Measurements from ENCODE around the gene SLC25A44. TPM values are rescaled to one million over a fixed set of nuclear protein-coding genes. Genes with fewer than 3 reads are reported as not detected.

Gene SLC25A44
- total RNA-seq, 1 donor from 2014 or later: 13.5 TPM

- Histone ChIP-seq H3K9me3 (no peaks in the 10 kb centered on the region), H3K36me3 (peaks cover 20 to 24% of the 10 kb centered on the region in 2 donors), H3K4me3 (no peak overlapping the region), H3K27me3 (no peaks in the 10 kb centered on the region), H3K4me1 (no peaks in the 10 kb centered on the region), H3K27ac (no peak overlapping the region)
- intact Hi-C loops (cut with DNase I): no loop called here
- DNase-seq (ENCODE audit: low spot score in 2 of 2): no peak
- TF ChIP-seq, protein P1, sequence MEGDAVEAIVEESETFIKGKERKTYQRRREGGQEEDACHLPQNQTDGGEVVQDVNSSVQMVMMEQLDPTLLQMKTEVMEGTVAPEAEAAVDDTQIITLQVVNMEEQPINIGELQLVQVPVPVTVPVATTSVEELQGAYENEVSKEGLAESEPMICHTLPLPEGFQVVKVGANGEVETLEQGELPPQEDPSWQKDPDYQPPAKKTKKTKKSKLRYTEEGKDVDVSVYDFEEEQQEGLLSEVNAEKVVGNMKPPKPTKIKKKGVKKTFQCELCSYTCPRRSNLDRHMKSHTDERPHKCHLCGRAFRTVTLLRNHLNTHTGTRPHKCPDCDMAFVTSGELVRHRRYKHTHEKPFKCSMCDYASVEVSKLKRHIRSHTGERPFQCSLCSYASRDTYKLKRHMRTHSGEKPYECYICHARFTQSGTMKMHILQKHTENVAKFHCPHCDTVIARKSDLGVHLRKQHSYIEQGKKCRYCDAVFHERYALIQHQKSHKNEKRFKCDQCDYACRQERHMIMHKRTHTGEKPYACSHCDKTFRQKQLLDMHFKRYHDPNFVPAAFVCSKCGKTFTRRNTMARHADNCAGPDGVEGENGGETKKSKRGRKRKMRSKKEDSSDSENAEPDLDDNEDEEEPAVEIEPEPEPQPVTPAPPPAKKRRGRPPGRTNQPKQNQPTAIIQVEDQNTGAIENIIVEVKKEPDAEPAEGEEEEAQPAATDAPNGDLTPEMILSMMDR (IDR thresholded peaks at IDR 0.05): no peak
These were observed 36.0 kb downstream of the SLC25A44 start for GRCh38 chr1:156229809-156230472.

DNA sequence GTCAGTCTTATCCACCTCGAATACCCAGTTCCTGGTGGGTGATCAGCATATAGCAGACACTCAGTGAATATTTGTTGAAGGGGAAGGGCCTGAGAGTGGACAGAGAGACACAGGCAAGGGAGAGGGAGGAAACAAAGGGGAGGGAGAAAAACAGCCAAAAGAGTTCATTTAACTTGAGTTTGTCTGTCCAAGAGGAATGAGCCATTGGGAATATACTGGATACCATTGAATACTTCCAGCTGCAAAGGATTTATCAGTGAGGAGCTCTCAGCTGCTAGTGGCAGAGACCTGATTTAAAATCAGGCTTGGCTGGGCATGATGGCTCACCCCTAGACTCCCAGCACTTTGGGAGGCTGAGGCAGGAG lies 36.6 kb downstream of the SLC25A44 start:
- Histone ChIP-seq H3K36me3 (peaks cover 25 to 27% of the 10 kb centered on the region in 2 donors), H3K9me3 (no peaks in the 10 kb centered on the region), H3K27me3 (no peaks in the 10 kb centered on the region), H3K4me1 (no peaks in the 10 kb centered on the region), H3K4me3 (no peak overlapping the region), H3K27ac (no peak overlapping the region)
- TF ChIP-seq, protein P1 (IDR thresholded peaks at IDR 0.05): no peak
- intact Hi-C loops (cut with DNase I): no loop called here
- no peak for DNase-seq (ENCODE audit: low spot score in 2 of 2)

DNA sequence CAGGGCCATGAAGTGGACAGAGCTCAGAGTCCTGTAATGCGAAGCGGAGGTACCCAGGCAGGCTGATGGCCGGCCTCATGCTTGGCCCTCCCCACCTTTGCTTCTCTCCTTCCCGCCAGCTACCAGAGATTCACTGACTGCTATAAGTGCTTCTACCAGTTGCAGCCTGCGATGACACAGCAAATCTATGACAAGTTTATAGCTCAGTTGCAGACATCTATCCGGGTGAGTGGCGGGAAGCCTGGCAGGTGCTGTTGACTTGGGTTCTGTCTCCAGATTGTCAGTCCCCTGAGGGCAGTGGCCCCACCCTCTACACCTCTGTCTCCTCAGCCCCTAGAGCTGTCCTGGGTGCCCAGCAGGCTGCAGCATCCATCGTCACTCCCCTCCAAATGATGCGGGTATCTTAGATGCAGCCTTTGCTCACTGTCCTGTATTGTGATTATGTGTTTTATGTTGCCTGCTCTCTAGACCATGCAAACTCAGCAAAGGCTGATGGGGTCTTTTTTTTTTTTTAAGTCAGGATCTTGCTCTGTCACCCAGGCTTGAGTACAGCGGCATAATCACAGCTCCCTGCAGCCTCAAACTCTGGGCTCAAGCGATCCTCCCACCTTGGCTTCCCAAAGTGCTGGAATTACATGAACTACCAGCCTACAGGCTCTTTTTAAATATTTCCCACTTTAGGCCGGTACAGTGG lies 38.4 kb downstream of the SLC25A44 start:
- Histone ChIP-seq H3K27ac (no peak overlapping the region), H3K27me3 (no peaks in the 10 kb centered on the region), H3K36me3 (peaks cover 38 to 43% of the 10 kb centered on the region in 2 donors), H3K9me3 (no peaks in the 10 kb centered on the region), H3K4me1 (no peaks in the 10 kb centered on the region), H3K4me3 (no peak overlapping the region)
- TF ChIP-seq, protein P1 (IDR thresholded peaks at IDR 0.05): no peak
- intact Hi-C loops (cut with DNase I): no loop called here
- DNase-seq (ENCODE audit: low spot score in 2 of 2): no peak

DNA sequence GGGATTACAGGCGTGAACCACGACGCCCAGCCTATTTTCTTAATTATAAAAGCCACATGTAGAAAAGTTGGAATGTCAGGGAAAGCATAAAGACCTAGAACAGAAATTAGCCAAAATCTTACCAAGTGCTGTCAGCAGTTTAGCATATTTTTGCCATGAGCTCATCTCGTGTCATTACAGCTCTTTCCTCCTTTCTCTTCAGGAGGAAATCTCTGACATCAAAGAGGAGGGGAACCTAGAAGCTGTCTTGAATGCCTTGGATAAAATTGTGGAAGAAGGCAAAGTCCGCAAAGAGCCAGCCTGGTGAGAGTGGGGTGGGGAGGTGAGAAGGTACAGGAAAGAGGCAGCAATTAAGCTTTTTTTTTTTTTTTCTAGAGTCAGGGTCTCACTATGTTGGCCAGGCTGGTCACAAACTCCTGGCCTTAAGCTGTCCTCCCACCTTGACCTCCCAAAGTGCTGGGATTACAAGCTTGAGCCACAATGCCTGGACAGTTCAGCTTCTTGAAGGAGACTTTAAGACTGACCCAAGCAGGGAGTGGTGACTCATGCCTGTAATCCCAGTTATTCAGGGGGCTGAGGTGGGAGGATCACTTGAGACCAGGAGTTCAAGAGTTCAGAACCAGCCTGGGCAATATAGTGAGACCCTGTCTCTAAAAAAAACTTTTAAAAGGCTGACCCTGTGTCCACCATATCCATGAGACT lies 39.7 kb downstream of the SLC25A44 start:
- DNase-seq (ENCODE audit: low spot score in 2 of 2): no peak
- Histone ChIP-seq H3K4me3 (no peak overlapping the region), H3K27me3 (no peaks in the 10 kb centered on the region), H3K9me3 (no peaks in the 10 kb centered on the region), H3K36me3 (peaks cover 50 to 52% of the 10 kb centered on the region in 2 donors), H3K27ac (no peak overlapping the region), H3K4me1 (no peaks in the 10 kb centered on the region)
- intact Hi-C loops (cut with DNase I): no loop called here
- TF ChIP-seq, protein P1 (IDR thresholded peaks at IDR 0.05): no peak

- intact Hi-C loops (cut with DNase I): no loop called here
- Histone ChIP-seq H3K4me3 (no peak overlapping the region), H3K9me3 (no peaks in the 10 kb centered on the region), H3K27ac (no peak overlapping the region), H3K4me1 (no peaks in the 10 kb centered on the region), H3K36me3 (peaks cover 49 to 67% of the 10 kb centered on the region in 2 donors), H3K27me3 (no peaks in the 10 kb centered on the region)
- no peak for DNase-seq (ENCODE audit: low spot score in 2 of 2)
- TF ChIP-seq, protein P1 (IDR thresholded peaks at IDR 0.05): no peak
These were observed 42.3 kb downstream of the SLC25A44 start for GRCh38 chr1:156236164-156236563.
